Stimulated activated CD8-positive, alpha-beta memory T cell treated with anti-CD3 and anti-CD28 coated beads, Interleukin-4, amount 100 ng/mL, for 4 hours (primary cell): ENCODE data around the gene CREM.

Experiments
- DNase-seq, 2 donors: peaks; one replicate each; pipeline ENCODE4 v3.0.0-alpha.2; 2020; ENCODE audit warnings: low read depth in 2 of 2, low spot score in 1 of 2

The CREM gene

DNA sequence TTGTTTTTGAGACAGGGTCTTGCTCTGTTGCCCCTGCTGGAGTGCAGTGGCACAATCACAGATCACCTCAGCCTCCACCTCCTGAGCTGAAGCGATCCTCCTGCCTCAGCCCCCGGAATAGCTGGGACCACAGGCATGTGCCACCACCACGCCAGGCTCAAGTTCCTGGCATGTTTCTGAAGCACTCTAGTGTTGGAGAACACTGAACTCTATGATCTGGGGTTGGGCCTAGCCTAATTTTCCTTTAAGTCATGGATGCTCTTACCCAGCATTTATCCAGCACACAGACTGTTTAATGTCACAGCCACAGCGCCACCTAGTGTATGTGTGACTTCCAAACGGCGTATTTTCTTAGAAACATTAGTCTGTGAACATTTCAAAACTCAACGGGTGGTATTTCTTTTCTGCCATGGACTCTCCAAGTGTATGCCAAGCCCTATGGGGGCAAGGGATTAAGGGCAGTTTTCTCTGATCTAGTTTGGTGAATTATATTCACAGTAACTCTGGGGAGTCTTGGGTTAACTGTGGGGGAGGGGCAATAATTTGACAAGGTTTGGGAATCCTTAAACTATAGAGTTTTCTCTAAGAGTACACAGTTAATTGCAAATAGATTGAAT lies 91.8 kb downstream of the CREM start:
- DNase-seq: peak; percentile 53 to 76

DNA sequence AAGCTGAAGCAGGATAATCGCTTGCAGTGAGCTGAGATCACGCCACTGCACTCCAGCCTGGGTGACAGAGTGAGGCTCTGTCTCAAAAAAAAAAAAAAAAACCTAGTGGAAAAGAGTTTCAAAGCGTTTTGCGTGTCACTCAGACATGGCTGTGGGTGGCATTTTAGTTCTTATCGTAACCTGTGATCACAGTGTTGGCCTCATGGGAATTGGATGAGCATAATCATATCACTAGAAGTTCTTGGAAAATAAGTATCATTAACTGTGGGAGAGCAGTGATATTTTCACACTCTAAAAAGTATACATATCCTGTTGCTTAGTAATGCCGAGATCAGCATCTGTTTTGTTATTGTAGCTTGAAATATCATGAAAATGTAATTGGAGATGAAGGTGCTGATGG lies 92.6 kb downstream of the CREM start:
- DNase-seq: no peak

DNA sequence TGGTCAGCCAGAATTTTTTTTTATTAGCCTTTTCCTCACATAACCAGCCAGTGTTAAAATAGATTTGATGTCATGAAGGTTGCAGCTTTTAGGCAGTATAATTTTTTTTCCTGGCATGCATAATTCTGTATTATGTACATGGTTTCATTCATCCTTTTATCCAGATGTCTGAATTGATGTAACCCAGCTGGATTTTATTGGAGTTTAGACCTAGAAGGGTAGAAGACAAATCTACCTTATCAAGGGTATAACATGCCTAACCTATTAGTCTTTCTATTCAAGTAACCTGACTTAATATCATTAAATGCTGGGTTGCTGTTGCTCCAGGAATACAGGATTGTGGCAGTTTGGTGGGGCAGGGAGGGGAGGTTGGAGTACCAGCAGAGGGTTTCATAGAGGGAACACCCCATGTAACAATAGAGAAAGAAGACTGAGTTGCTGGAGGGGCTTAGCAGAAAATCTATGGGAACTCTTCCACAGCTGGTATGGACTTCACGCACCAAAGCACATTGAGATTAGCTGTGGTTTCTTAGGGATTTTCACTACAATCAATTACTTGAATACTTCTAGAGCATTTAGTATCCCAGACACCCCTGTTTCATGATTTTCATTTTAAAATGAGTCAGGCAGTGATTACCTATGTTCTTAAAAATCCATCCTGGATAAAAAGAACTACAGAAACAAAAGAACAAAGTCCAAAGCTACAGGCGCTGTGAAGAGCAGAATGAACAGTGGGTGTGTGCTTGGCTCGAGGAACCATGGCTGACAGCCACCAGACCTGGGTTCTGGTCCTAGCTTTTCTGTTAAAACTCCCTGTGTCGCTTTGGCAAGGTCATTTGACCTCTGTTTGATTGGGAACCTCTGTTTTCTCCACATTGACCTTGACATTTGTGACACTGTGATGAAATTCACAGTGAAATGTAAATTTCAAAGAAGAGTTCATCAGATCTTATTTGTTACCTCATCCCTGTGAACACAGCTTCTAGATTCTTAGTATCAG lies 93.5 kb downstream of the CREM start:
- DNase-seq: no peak

DNA sequence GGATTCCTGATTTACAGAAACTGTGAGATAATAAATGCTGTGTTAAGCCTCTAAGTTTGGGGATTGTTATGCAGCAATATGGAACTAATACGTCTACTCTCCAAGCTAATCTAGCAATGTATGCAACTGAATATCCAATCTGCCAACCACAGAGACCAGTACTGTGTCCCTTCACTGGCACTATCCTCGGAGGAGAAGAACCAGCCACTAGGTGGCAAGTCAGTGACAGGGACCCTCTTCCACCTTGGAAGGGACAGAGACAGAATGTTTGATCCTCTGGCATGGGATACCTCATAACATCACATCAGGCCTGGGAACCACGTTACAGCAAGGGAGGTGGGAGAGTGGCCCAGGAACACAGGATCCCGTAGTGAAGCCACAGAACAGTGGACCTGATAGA lies 96.4 kb downstream of the CREM start:
- DNase-seq: no peak

DNA sequence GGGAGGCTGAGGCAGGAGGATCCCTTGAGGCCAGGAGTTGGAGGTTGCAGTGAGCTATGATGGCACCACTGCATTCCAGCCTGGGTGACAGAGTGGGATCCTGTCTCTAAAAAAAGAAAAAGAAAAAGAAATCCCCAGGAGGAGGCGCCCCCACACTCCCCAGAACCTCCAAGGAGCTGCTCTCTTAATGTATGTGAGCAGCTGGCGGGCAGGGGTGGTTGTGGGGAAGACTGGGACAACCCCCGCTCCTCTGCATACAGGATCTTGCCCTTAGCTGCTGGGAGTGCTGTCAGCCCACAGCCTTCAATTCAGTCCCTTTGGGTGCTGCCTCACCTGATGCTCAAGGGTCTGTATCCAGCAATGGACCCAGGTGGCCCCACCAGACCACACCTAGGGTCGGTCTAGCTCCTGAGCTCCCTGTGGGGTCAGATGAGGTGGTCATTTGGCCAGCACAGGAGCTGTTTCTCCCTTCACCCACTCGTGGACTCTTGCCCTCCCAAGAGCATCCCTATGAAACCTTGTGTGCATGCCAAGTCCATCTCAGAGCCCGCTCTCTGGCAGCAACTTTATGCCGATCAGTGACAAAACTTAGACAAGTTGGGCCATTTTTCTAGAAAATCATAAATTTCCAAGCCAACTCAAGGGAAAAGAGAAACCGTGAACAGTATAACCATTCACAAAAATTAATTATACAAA lies 97.5 kb downstream of the CREM start:
- no peak for DNase-seq

DNA sequence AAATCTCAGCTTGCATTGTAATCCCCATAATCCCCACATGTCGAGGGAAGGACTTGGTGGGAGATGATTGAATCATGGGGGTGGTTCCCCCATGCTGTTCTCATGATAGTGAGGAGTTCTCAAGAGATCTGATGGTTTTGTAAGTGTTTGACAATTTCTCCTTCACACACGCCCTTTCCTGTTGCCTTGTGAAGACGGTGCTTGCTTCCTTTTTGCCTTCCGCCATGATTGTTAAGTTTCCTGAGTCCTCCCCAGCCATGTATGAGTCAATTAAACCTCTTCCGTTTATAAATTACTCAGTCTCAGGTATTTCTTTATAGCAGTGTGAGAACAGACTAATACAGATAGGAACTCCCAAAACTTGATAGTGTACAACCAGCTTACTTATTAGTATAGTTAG lies 98.6 kb downstream of the CREM start:
- DNase-seq: no peak

DNA sequence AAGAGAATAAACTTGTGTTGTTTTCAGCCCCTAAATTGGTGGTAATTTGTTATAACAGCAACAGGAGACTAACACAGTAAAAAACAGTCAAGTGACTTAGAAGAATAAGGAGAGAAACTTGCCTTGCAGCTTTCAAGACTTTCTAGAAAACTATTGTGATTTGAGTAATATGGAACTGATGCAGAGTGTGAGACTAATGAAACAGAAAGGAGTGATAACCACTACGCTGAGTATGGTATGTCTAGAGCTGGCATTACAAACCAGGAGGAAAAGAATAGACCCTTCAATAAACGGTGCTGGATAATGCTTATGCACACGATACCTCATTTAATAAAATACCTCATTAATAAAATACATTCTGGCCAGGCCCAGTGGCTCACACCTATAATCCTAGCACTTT lies 99.9 kb downstream of the CREM start:
- no peak for DNase-seq

DNA sequence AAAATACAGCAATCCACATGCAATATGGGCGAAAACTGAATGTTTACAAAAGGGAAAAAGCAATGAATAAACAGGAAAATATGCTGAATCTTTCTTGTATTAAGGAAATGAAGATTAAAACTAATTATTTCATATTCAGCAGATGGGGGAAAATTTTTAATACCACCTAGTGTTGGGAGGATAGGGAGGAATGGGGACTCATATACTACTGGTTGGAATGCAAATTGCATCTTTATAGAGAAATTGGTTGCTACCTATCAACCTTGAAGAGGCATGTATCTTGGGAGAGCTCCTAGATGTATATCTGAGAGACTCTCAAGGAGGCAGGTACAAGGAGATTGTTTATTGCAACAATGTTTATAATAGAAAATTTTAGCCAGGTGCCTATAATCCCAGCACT lies 101.4 kb downstream of the CREM start:
- no peak for DNase-seq

DNA sequence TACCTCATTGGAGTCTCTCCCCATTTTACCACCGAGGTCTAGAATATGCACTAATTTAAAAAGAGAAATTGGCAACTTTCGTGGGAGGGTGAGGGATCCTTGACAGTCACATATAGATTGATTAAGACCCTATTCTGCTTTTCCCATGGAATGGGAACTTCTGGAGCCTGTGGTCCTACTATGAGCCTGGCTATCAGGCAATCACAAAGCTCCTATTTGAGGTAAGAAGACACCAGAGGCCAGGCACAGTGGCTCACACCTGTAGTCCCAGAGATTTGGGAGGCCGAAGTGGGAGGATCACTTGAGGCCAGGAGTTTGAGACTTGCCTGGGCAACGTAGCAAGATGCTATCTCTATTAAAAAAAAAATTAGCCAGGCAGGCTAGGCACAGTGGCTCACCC lies 105.0 kb downstream of the CREM start:
- DNase-seq: no peak

DNA sequence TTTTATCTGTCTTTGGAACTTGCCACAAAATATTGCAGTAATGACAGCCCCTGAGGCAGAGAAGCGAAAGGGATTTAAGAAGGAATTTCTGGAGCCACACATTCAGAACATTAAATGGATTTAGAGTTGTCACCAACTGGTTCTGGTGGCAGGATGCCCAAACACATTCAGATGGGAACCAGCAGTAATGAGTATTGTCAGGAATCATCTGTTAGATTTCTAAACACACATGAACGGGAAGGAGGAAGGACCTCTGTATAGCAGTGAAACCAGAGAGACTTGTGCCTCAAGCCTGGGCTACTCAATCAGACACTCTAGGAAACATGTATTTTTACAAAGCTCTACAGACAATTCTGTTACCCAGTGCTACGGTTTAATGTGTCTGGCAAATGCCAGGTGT lies 105.9 kb downstream of the CREM start:
- DNase-seq: no peak

DNA sequence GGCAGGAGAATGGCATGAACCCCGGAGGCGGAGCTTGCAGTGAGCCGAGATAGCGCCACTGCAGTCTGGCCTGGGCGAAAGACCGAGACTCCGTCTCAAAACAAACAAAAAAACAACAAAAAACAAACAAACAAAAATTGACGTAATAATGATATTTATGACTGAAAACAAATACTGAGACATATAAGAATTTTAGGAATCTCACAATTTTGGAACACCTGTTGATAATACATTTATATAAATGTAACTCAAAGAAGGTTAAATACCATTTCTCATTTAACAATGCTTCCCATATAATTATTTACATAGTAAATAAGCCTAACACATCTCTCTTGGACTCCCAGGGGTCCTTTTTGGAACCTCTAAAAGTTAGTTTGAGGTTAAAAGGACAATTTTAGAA lies 107.4 kb downstream of the CREM start:
- DNase-seq: no peak

DNA sequence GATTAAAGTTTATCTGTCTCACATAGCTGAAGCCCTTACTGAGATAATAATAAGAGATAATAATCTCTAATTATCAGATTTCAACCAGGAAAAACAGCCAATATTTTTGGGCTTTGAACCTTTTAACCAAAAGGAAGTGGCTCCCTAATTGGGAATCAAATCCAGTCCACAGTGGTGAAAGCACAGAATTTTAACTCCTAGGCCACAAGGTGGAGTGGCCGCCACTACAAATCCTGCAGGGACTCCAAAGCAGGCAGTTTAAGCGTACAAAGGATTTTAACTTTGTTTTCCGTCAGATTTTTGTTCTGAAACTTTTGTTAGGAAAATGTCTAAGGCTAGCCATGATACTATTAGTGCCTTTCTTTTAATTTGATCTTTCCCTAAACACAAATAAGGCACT lies 110.1 kb downstream of the CREM start:
- DNase-seq: no peak

DNA sequence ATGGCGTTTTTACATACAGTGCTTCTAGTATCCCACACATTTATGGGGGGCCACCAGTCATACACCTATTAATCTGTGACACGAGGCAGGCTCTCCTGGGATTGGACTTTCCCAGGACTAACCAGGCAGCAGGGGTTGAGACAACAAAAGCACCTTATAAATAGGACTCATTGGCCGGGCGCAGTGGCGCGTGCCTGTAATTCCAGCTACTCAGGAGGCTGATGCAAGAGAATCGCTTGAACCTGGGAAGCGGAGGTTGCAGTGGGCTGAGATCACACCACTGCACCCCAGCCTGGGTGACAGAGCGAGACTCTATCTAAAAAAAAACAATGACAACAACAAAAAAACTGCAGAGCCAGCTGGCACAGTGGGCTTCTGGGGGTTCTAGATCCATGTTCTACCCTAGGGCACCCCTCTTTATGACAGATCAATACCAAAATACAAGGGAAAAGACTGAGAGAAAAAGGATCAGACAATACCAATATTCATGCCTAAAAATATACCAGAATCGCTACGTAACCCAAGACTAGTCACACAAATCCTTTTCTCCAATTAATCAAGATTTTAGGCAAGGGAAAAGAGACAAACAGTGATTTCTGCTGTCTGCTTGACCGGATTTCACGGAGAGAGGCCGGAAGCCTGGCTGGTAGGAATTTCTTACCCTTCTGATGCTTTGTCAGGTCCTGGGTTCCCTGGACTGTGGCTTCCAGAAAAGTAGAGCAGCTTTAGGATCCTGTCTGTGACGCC lies 111.3 kb downstream of the CREM start:
- no peak for DNase-seq

DNA sequence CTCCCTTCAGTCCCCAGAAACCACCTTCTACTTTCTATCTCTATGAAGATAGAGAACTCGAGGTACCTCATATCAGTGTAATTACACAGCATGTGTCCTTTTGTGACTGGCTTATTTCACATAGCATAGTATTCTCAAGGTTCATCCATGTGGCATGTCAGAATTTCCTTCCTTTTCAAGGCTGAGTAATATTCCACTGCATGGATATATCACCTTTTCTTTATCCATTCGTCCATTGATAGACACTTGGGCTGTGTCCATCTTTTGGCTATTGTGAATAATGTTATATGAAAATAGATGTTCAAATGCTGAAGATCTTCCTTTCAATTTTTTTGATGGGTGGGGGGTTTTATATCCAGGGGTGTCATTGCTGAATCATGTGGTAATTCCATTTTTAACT lies 117.9 kb downstream of the CREM start:
- no peak for DNase-seq

DNA sequence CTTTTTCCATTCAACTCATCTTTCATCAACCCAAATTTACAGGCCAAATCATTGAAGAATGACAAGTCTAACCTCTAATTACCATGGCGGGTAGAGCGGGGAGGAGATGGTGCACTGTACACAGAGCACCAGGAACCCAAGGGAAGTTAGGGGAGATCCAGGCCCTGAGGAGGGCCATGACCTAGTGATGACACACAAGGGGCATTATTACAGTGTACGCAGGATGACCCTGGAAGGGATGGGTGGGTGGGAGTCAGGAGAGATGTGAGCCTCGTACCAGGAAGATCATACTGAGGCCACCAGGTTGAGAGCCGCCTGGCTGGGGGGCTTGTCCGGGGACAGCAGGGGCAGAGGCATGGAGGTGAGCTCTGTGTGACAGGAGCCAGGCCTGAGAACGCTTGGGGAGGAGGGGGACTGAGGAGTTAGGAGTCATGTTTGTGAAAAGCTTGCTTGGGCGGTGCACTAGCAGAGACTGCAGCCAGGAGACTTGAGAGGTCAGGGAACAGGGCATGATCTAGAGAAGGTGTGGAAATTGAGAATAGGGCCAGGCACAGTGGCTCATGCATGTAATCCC lies 120.2 kb downstream of the CREM start:
- DNase-seq: no peak

DNA sequence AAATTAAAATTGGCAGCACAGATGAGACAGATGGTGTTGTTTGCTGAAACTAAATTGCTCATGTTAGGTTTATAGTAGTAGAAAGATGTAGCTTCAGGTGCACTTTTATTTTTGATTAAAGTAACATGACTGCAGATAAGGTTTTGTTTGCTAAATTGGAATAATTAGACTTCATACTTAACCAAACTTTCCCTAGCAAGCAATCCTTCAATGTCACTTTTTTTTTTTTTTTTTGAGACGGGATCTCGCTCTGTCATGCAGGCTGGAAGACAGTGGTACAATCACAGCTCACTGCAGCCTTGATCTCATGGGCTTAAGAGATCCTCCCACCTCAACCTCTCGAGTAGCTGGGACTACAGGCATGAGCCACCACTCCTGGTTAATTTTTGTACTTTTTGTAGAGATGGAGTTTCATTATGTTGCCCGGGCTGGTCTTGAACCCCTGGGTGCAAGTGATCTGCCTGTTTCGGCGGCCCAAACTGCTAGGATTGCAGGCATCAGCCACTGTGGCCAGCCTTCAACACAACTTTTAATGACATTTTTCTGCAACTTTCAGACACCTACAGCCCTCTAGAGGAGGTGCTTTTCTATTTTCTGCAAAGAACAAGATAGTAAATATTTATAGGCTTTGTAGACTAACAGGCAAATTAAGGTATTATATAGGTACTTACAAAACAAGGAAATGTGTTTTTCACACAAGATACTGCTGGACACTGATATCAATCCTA lies 124.9 kb downstream of the CREM start:
- no peak for DNase-seq

DNA sequence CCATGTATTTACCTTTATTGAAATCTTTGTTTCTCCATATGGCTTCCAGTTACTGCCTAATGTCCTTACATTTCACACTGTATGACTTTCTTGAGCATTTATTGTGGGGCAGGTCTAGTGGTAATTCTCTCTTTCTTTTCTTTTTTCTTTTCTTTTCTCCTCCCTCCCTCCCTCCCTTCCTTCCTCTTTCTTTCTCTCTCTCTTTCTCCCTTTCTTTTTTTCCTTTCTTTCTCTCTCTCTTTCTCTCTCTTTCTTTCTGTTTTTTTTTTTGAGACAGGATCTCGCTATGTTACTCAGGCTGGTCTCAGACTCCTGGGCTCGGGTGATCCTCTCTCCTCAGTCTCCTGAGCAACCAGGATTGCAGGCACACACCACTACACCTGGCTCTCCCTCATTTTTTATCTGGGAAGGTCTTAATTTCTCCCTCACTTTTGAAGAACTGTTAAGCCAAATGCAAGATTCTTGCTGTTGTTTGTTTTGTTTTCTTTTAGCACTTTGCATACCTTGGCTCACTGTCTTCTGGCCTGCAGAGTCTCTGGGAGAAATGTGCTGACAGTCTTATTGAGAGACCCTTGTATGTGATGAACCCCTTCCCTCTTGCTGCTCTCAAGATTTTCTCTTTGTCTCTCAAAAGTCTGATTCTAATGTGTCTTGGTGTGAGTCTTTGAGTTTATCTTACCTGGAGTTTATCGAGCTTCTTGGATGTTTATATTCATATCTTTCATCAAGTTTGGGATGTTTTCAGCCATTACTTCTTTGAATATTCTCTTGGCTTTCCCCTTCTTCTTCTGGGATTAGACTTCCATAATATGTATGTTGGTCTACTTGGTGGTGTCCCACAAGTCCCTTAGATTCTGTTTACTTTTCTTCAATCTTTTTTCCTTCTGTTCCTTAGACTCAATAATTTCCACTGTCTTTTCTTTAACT lies 130.7 kb downstream of the CREM start:
- DNase-seq: no peak

DNA sequence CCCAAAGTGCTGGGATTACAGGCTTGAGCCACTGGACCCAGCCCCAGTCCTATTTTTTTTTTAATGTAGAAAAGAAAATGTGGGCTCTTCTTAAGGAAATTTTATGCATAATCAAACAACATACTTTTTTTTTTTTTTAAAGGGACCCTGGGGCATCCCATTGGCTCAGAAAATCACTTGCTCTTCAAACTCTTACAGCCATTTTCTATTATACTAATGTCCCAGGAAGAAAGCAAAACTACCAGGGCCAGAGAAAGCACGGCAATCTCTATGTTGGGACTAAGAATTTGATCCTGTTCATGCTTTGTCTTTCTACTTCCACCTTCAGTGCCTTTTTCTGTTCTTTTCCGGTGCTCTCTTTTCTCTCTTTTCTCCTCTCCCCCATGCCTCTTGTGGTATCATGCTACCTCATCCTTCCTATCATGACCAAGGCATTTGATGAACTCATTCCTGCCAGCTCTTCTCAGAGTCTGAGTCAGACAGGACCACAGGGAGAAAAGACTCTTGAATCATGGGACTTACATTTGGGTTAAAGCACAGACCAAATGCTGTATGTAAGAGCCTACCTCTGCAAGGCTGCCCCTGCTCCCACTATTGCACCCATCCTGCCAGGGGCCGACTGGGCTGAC lies 133.2 kb downstream of the CREM start:
- no peak for DNase-seq

DNA sequence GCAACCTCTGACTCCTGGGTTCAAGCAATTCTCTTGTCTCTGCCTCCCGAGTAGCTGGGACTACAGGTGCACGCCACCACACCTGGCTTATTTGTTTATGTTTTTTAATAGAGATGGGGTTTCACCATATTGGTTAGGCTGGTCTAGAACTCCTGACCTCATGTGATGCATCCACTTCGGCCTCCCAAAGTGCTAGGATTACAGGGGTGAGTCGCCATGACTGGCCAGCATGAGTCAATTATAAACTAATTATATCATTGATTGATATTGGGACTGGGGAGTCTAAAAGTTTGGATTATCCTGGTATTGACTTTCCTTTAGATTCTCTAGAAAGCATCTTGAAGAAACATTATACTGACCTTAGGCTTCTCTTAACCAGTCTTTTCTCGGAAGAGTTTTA lies 135.8 kb downstream of the CREM start:
- DNase-seq: no peak
